Medulla oblongata (tissue), 1 donor: ENCODE measurements around the gene CFAP20.
"Not testable (repeated sequence)": the region's sequence is repeated elsewhere in the genome, so short reads cannot be mapped to it uniquely, and the experiment has no call there.

ENCODE experiments used
- DNase-seq: peaks from one replicate; pipeline ENCODE4 v3.0.0-alpha.2; 2015; ENCODE audit errors: extremely low spot score

Gene CFAP20

GRCh38 chr16:58096249-58096648 lies 32.9 kb downstream of the CFAP20 start:
- DNase-seq, result no peak

- not testable (repeated sequence) for DNase-seq
Observed at GRCh38 chr16:58095575-58095960, 33.6 kb downstream of the CFAP20 start.

- DNase-seq, result no peak
Observed at GRCh38 chr16:58094791-58095574, 34.2 kb downstream of the CFAP20 start.

GRCh38 chr16:58094026-58094425 lies 35.2 kb downstream of the CFAP20 start:
- DNase-seq, result no peak

GRCh38 chr16:58090396-58090795 lies 38.8 kb downstream of the CFAP20 start:
- not testable (repeated sequence) for DNase-seq

GRCh38 chr16:58088091-58088490 lies 41.1 kb downstream of the CFAP20 start:
- DNase-seq, result no peak

GRCh38 chr16:58087209-58087913 lies 41.8 kb downstream of the CFAP20 start:
- DNase-seq, result no peak

- no peak for DNase-seq
Observed at GRCh38 chr16:58086381-58087208, 42.6 kb downstream of the CFAP20 start.

GRCh38 chr16:58085584-58086251 lies 43.5 kb downstream of the CFAP20 start:
- DNase-seq, result no peak

GRCh38 chr16:58085171-58085570 lies 44.0 kb downstream of the CFAP20 start:
- DNase-seq, result no peak

- no peak for DNase-seq
Observed at GRCh38 chr16:58084635-58085034, 44.5 kb downstream of the CFAP20 start.

- no peak for DNase-seq
Observed at GRCh38 chr16:58082381-58082780, 46.8 kb downstream of the CFAP20 start.

- DNase-seq, result not testable (repeated sequence)
Observed at GRCh38 chr16:58080657-58081056, 48.5 kb downstream of the CFAP20 start.

GRCh38 chr16:58077796-58078195 lies 51.4 kb downstream of the CFAP20 start:
- DNase-seq, result no peak

GRCh38 chr16:58076514-58076913 lies 52.7 kb downstream of the CFAP20 start:
- DNase-seq, result no peak

GRCh38 chr16:58074657-58075056 lies 54.5 kb downstream of the CFAP20 start:
- DNase-seq, result no peak

GRCh38 chr16:58073086-58073485 lies 56.1 kb downstream of the CFAP20 start:
- DNase-seq, result not testable (repeated sequence)

GRCh38 chr16:58072134-58072533 lies 57.0 kb downstream of the CFAP20 start:
- not testable (repeated sequence) for DNase-seq

- DNase-seq, result no peak
Observed at GRCh38 chr16:58070585-58070984, 58.6 kb downstream of the CFAP20 start.
